Mesothelial cell of epicardium (in vitro differentiated cells): ENCODE data around the gene RALGPS2. TPM values are rescaled to one million over a fixed set of nuclear protein-coding genes. Genes with fewer than 3 reads are reported as not detected.
A peak's percentile ranks its signal among the peaks of the same experiment; 100 is the strongest.

Experiments used
- DNase-seq, 2 experiments: peaks; one replicate each; pipeline ENCODE4 v3.0.0; 2021; ENCODE audit warnings: low spot score in 2 of 2; ENCODE audit not compliant: unreplicated experiment in 2 of 2
- H3K27ac Mint-ChIP-seq: 2 replicates; pipeline ENCODE4 v1.8.0; 2021; ENCODE audit warnings: mixed read lengths
- H3K27me3 Mint-ChIP-seq: 2 replicates; pipeline ENCODE4 v1.8.0; 2021; ENCODE audit warnings: low read depth, mixed read lengths
- H3K36me3 Mint-ChIP-seq: 2 replicates; pipeline ENCODE4 v1.8.0; 2021; ENCODE audit warnings: mixed read lengths
- H3K4me1 Mint-ChIP-seq: 2 replicates; pipeline ENCODE4 v1.8.0; 2021; ENCODE audit warnings: mixed read lengths
- H3K4me3 Mint-ChIP-seq: 2 replicates; pipeline ENCODE4 v1.8.0; 2021; ENCODE audit warnings: mild to moderate bottlenecking, moderate library complexity, mixed read lengths
- H3K9me3 Mint-ChIP-seq: 2 replicates; pipeline ENCODE4 v1.8.0; 2021; ENCODE audit warnings: mixed read lengths
- total RNA-seq: library from RNA; stranded (reverse); gene quantifications from 3 replicates; pipeline ENCODE4 v1.2.1, GENCODE V29; 2021
- TF ChIP-seq, protein P1 (sequence below): fragments of 200-600 bp; sonication (generic); IDR thresholded peaks from one replicate; pipeline ENCODE4 v1.5.0; 2021; ENCODE audit warnings: antibody characterized with exemption; ENCODE audit not compliant: unreplicated experiment

The RALGPS2 gene
- total RNA-seq, 1 donor from 2014 or later, result 50.9 TPM

DNA sequence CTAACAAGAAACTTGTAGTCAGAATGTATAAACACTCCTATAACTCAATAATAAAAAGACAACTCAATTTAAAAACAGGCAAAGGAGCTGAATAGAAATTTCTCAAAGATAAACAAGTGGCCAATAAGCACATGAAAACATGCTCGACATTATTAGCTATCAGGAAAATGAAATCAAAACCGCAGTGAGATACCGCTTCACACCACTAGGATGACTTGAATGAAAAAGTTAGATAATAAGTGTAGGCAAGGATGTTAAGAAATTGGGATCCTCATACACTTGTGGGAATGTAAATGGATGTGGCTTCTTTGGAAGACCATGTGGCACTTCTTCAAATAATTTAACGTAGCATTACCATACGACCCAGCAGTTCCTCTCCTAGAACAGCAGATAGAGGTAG, 8.9 kb downstream of the RALGPS2 start:
- H3K4me3 Mint-ChIP-seq, result no peak overlapping the region
- TF ChIP-seq, protein P1, sequence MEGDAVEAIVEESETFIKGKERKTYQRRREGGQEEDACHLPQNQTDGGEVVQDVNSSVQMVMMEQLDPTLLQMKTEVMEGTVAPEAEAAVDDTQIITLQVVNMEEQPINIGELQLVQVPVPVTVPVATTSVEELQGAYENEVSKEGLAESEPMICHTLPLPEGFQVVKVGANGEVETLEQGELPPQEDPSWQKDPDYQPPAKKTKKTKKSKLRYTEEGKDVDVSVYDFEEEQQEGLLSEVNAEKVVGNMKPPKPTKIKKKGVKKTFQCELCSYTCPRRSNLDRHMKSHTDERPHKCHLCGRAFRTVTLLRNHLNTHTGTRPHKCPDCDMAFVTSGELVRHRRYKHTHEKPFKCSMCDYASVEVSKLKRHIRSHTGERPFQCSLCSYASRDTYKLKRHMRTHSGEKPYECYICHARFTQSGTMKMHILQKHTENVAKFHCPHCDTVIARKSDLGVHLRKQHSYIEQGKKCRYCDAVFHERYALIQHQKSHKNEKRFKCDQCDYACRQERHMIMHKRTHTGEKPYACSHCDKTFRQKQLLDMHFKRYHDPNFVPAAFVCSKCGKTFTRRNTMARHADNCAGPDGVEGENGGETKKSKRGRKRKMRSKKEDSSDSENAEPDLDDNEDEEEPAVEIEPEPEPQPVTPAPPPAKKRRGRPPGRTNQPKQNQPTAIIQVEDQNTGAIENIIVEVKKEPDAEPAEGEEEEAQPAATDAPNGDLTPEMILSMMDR, result peak; percentile 63
- H3K36me3 Mint-ChIP-seq, result peaks cover 46% of the 10 kb centered on the region
- H3K27me3 Mint-ChIP-seq, result no peaks in the 10 kb centered on the region
- no peak overlapping the region for H3K27ac Mint-ChIP-seq
- peaks cover 3% of the 10 kb centered on the region for H3K4me1 Mint-ChIP-seq
- no peak for DNase-seq
- H3K9me3 Mint-ChIP-seq, result peaks cover 21% of the 10 kb centered on the region

DNA sequence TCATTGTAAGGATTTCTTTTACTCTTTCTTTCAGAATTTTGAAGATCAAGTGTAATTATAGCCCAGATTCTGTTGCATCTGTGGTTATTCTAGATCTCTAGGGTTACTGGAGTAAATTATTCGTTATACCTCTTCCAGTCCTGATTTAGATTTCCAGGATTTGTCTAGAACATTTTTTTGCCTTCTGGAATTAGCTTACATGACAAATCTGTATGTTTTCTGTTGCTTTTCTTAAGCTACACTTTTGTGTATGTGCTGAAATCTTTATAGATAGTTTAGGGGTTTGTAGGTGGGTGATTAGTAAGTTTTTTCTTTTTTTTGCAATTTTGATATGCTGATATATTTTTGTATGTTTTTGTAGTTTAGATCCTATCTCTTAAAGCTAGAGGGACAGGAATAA, 13.7 kb downstream of the RALGPS2 start:
- TF ChIP-seq, protein P1, result no peak
- peaks cover 53% of the 10 kb centered on the region for H3K36me3 Mint-ChIP-seq
- H3K27ac Mint-ChIP-seq, result peak overlapping the region; percentile 40
- DNase-seq, result no peak
- no peak overlapping the region for H3K4me3 Mint-ChIP-seq
- no peaks in the 10 kb centered on the region for H3K27me3 Mint-ChIP-seq
- peaks cover 23% of the 10 kb centered on the region for H3K9me3 Mint-ChIP-seq
- H3K4me1 Mint-ChIP-seq, result peaks cover 5% of the 10 kb centered on the region

DNA sequence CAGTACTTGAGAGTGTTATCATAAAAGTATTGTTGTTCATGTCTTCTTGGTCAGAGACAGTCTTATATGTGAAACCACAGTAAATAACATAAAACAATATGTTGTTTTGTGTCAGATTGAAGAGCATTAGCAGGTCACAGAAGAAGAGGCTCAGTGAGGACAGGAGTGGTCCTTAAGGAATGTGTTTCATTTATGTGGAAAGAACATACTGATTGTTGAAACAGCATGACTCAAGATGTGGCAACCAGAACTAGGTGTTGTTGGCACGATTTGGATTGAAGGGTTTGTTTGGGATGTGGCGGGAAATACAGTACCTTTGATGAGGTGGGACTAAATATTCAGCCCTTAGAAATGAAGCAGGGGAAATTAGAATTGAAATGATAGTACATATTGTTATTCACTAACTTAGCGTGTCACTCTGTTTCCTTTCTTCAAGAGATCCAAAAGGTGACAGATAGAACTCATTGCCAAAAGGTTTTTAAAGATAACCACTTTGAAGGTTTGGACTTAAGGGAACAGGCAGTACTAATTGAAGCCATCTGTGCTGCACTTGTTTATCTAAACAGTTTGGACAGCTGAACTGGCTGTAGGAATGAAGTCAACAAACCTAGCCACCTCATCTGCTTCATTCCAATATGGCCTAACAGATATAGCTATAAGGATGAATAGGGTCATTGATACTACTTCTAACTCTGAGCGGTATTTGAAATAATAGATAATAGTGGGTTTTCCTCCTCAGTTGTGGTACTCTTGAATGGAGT, 14.4 kb downstream of the RALGPS2 start:
- TF ChIP-seq, protein P1, result no peak
- no peak overlapping the region for H3K4me3 Mint-ChIP-seq
- no peaks in the 10 kb centered on the region for H3K27me3 Mint-ChIP-seq
- H3K9me3 Mint-ChIP-seq, result peaks cover 27% of the 10 kb centered on the region
- H3K4me1 Mint-ChIP-seq, result peaks cover 5% of the 10 kb centered on the region
- DNase-seq, result no peak
- no peak overlapping the region for H3K27ac Mint-ChIP-seq
- H3K36me3 Mint-ChIP-seq, result peaks cover 56% of the 10 kb centered on the region

DNA sequence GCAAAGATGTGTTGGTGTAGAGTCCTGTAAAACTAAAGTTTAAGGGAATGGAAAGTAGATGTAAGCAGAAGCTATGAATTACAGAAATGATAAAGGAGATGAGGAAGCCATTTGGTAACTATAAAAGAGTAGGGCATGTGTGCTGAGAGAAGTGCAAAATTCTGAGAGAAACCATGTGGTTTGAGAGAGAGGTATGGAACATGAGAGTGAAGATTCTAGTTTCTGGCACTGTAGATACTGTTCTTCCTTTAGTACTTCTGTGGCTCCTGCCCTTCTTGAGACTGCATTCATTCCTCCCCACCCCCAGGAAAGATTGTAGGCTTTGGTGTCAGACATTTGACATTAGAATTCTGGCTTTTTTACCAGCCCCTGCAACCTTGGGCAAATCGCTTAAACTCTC, 15.4 kb downstream of the RALGPS2 start:
- Mint-ChIP-seq H3K36me3 (peaks cover 59% of the 10 kb centered on the region), H3K27ac (no peak overlapping the region)

DNA sequence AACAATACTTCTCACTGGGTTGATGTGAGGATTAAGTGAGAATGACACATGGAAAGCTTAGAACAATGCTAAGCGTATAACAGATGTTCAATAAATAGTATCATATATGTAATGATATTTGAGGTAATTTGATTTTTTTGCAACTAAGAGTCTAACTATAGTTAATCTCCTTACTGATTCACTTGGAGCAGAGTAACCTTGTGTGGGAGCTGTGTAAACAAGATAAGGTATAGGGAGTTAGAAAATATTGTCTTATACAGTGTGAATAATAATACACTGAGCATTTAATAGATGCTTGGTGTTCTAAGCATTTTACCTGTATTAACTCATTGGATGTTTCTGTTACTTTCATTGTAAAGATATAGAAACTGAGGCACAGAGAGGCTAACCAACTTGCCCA, 15.9 kb downstream of the RALGPS2 start:
- Mint-ChIP-seq H3K36me3 (peaks cover 57% of the 10 kb centered on the region), H3K4me3 (no peak overlapping the region), H3K27ac (no peak overlapping the region), H3K27me3 (no peaks in the 10 kb centered on the region), H3K9me3 (peaks cover 24% of the 10 kb centered on the region), H3K4me1 (peaks cover 5% of the 10 kb centered on the region)
- TF ChIP-seq, protein P1, result no peak
- DNase-seq, result no peak

More for the DNA sequence above, 15.4 kb downstream of the RALGPS2 start:
- Mint-ChIP-seq H3K27me3 (no peaks in the 10 kb centered on the region), H3K4me3 (no peak overlapping the region), H3K9me3 (peaks cover 24% of the 10 kb centered on the region), H3K4me1 (peaks cover 5% of the 10 kb centered on the region)
- DNase-seq, result no peak
- TF ChIP-seq, protein P1, result no peak
